NCI-H774 (cell line): ENCODE data around the gene ZCCHC8.
A peak's percentile ranks its signal among the peaks of the same experiment; 100 is the strongest.

Experiments
- DNase-seq: peaks from one replicate; lab custom pipeline; 2025; lab: John Stamatoyannopoulos, UW

Gene ZCCHC8

DNA sequence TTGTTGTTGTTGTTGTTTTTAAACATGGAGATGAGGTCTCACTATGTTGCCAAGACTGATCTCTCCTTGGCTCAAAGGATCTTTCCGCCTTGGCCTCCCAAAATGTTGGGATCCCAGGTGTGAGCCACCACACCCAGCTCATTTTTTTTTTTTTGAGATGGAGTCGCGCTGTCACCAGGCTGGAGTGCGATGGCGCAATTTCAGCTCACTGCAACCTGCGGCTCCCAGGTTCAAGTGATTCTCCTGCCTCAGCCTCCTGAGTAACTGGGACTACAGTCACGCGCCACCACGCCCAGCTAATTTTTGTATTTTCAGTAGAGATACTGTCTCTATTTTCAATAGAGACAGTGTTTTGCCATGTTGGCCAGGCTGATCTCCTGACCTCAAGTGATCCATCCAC, 73.3 kb downstream of the ZCCHC8 start:
- no peak for DNase-seq

DNA sequence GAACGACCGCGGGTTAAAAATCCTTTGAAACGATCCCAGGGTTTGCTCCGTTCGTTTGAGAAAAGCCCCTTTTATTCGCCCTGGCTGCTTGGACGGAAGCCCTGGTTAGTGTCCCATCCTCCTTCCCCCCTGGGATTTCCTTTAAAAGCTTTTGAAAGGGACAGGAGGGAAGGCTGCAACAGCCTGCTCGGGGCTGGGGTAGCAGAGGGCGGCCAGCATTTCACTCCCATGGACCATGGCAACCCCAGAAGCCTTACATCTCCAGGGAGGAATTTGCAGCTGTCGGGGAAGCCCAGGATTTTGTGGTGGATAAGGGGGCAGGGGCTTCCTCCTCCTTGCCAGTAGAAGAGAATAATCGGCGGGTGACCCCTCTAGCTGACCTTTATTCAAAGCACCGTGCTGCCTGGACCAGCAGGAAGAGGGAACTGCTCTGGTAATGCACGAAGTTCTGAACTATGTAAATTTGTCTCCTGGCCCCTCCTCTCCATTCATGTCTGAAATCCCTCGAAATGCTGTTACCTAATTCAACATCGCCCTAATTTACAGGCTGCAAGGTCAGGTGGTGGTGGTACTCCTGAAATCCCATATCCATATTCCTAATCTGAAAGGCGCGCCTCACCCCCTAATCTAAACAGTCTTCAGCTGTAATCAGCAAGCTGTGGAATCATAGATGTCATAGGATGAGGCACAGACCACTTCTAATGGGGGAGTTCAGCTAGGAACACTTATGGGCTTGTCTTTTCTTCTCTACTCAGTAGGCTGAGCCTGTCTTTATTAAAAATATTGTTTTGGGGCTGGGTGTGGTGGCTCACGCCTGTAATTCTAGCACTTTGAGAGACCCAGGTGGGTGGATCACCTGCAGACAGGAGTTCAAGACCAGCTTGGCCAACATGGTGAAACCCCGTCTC, 77.2 kb downstream of the ZCCHC8 start:
- no peak for DNase-seq

DNA sequence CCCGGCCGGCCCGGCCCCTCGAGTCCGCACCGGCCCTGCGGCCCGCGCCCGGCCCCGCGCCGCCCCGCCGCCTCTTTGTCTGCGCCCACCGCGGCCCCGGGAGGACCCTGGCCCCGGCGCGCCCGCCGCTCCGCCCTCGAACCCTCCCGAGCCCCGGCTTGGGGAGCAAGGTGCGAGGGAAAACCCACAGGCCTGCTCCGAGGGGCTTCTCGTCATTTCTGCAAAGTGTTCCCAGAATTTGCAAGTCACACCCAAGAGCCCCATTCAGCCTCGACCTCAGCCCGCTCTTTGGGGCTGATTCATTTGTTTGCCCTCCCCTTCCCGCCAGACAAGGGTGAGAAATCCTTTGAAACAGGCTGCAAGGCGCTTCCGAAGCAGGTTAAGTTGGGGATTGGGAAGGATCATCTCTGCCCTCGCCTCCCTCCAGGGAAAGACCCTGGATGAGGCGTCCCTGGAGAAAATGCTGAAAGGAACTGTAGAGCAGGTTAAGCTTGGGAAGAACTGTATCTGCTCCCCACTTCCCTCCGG, 77.9 kb downstream of the ZCCHC8 start:
- DNase-seq = peak; percentile 41

DNA sequence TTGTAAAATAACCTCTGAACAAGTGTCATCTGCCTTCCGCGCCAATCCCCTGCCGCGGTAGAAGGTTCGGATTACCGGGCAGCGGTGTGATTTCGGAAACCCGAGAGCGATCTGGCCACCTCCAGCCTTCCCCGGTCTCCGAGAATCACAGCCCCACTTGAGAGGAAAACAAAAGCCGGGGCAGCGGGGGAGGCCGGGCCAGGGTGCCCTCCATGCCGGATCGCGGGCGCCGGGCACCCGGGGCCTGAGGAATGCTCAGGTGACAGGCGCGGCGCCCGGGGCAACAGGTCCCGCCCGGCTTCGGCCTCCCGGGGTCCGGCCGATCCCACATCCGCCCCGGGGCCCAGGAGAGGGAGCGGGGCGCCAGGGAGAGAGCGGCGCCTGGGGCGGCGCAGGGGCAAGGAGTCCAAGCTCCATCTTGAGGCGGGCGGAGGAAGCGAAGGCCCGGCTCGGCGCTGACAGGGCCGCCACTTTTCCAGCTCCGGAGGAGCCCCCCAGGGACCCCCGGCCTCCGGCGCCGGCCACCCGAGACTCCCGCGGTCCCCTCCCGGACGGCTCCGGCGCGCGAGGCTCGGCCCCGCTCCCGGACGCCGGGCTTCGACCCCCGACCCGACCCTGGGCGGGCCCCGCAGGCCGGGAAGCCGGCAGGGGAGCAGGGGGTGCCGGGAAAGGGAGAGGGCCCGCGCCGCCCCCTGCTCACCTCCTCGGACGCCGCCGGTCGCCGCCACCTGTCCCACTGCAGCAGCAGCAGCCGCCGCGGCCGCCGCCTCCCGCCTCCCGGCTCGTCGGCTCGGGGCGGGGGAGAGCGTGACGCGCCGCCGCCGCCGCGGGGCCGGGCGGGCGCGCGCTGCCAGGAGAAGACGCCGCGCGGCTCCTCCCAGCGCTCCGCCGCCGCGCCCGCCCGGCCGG, 78.7 kb downstream of the ZCCHC8 start, which contains the start of gene CLIP1:
Gene CLIP1, minus strand, starts transcription at position 849 of the 909 bp plus-strand sequence. CDS start 42,217 bp downstream, outside the sequence.
- peak; percentile 46 for DNase-seq
